GM10266 (cell line): ENCODE data around the gene SLC9A7.

Source experiments
- DNase-seq: peaks from one replicate; pipeline ENCODE4 v3.0.0; 2012; ENCODE audit errors: extremely low spot score
- CTCF ChIP-seq: IDR thresholded peaks from 2 replicates; pipeline ENCODE4 v1.5.1; 2012; ENCODE audit warnings: mild to moderate bottlenecking, low read depth; ENCODE audit not compliant: control insufficient read depth, insufficient read depth; ENCODE audit errors: missing control alignments

The SLC9A7 gene

GRCh38 chrX:46611658-46612362 is 147.1 kb downstream of the SLC9A7 start:
- no peak for TF ChIP-seq CTCF
- no peak for DNase-seq

DNA sequence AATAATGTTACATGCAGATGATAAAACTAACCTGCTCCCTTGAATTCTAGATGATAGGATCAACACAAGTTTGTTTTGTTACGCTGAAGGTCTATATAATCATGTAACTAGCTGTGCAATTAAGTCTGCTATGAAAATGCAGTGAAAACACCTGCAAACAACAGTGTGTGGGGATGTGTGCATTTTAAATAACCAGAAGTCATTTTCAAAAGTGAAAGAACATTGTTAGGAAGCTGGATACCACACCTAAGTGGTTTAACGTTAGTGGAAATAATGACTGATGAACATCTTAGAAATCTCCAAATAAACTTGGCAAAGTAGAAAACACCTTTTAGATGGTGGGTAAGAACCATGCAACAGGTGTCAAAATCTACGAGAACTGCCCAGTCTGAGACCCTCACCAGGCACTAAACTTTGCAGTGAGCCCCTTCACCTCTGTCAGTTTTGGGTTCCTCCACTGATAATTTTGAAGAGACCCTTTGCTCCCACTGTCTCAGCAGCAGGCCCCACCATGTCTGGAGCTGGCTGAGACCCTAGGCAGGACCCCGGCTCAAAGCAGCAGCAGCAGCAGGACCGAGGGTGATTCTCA is 148.8 kb downstream of the SLC9A7 start:
- TF ChIP-seq CTCF = no peak
- DNase-seq = no peak

GRCh38 chrX:46607916-46608315 is 151.0 kb downstream of the SLC9A7 start:
- no peak for DNase-seq
- no peak for TF ChIP-seq CTCF

GRCh38 chrX:46602468-46603102 is 156.3 kb downstream of the SLC9A7 start:
- DNase-seq = no peak
- TF ChIP-seq CTCF = no peak

DNA sequence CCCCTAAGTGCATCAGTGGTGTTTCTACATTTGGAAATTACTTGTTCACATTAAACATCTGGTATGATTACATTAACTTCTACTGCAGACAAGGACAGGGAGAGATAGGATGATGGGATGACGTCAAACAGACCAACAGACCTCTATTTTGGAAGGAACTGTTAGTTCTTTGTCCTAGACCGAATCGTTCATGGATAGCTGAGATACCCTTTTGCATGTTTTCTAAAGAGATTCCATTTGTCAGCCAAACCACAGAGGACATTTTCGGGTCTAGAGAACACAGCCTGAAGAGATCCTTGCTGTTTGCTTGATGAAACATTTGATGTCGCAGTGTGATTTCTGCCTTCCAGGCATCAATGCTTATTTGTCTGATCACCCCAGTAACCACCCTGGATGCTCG is 157.6 kb downstream of the SLC9A7 start:
- no peak for TF ChIP-seq CTCF
- no peak for DNase-seq

- no peak for DNase-seq
- TF ChIP-seq CTCF = no peak
These were observed 159.8 kb downstream of the SLC9A7 start for GRCh38 chrX:46599051-46599560.

GRCh38 chrX:46597771-46598170 is 161.1 kb downstream of the SLC9A7 start:
- no peak for TF ChIP-seq CTCF
- DNase-seq = no peak
